Astrocyte of the cerebellum (primary cell): Measurements from ENCODE around the gene TNIK.

ENCODE experiments used
- DNase-seq: peaks from one replicate; pipeline ENCODE4 v3.0.0-alpha.2; 2011; ENCODE audit warnings: low read depth
- H3K4me3 ChIP-seq: 2 replicates; pipeline ENCODE4 v1.5.1; 2011; ENCODE audit warnings: mild to moderate bottlenecking, low read depth, low read length, moderate library complexity
- CTCF ChIP-seq: IDR thresholded peaks from 2 replicates; pipeline ENCODE4 v1.5.1; 2012; ENCODE audit warnings: low read length, low read depth, moderate library complexity, mild to moderate bottlenecking; ENCODE audit errors: missing control alignments
- in situ Hi-C: cut with HindIII; loops from 2 replicates; pipeline ENCODE4 v1.10.0; 2017; ENCODE audit warnings: low sequenced_read_pairs

Gene TNIK

GRCh38 chr3:171185959-171186358, 274.2 kb downstream of the TNIK start:
- TF ChIP-seq CTCF = no peak
- in situ Hi-C loops = loop anchor here (5.0 kb wide), 1 partner anchor 36 kb away; no protein-coding TSS in a partner anchor
- DNase-seq = no peak
- no peak overlapping the region for H3K4me3 ChIP-seq

- in situ Hi-C loops = no loop called here
- H3K4me3 ChIP-seq = no peak overlapping the region
- no peak for DNase-seq
- TF ChIP-seq CTCF = no peak
Observed at GRCh38 chr3:171184372-171184771, 275.8 kb downstream of the TNIK start.

GRCh38 chr3:171183042-171183441, 277.2 kb downstream of the TNIK start:
- no peak overlapping the region for H3K4me3 ChIP-seq
- TF ChIP-seq CTCF = peak; percentile 14
- in situ Hi-C loops = no loop called here
- DNase-seq = no peak

- no peak overlapping the region for H3K4me3 ChIP-seq
- in situ Hi-C loops = no loop called here
- DNase-seq = no peak
- no peak for TF ChIP-seq CTCF
Observed at GRCh38 chr3:171181907-171182690, 278.1 kb downstream of the TNIK start.

- in situ Hi-C loops = no loop called here
- no peak for DNase-seq
- TF ChIP-seq CTCF = no peak
- H3K4me3 ChIP-seq = no peak overlapping the region
Observed at GRCh38 chr3:171178714-171179113, 281.5 kb downstream of the TNIK start.

GRCh38 chr3:171177553-171177952, 282.7 kb downstream of the TNIK start:
- in situ Hi-C loops = no loop called here
- no peak overlapping the region for H3K4me3 ChIP-seq
- no peak for DNase-seq
- no peak for TF ChIP-seq CTCF
